ENCODE results near the gene IL9R.

GRCh38 chrX:155967653-155968325 lies 29.7 kb upstream of the IL9R start:
- TF ChIP-seq CTCF (IDR thresholded peaks at IDR 0.05) (no peak), POLR2A (IDR thresholded peaks at IDR 0.05) (no peak)

All from adrenal gland (tissue), 5 donors.